AG08395 (cell line): ENCODE results near the gene SPINK8.
"Not testable (repeated sequence)": the region's sequence is repeated elsewhere in the genome, so short reads cannot be mapped to it uniquely, and the experiment has no call there.

ENCODE experiments used
- DNase-seq: peaks from one replicate; pipeline ENCODE4 v3.0.0; 2012; ENCODE audit warnings: mixed read lengths, low spot score

The SPINK8 gene

GRCh38 chr3:48333346-48334245, at the start of gene SPINK8:
TSS of gene SPINK8 (minus strand) at chr3:48333661. CDS start at chr3:48328341, 5,320 bp downstream.
- DNase-seq: not testable (repeated sequence)

- no peak for DNase-seq
Measured at GRCh38 chr3:48372862-48373435, 39.5 kb upstream of the SPINK8 start.

- no peak for DNase-seq
Measured at GRCh38 chr3:48372377-48372770, 38.9 kb upstream of the SPINK8 start.

GRCh38 chr3:48371651-48372376, 38.4 kb upstream of the SPINK8 start, which contains the start of gene FBXW12:
TSS of gene FBXW12 (plus strand) at chr3:48372219. CDS start at chr3:48372768, 549 bp downstream.
- no peak for DNase-seq

GRCh38 chr3:48370333-48370713, 36.9 kb upstream of the SPINK8 start:
- no peak for DNase-seq

- no peak for DNase-seq
Measured at GRCh38 chr3:48369693-48370332, 36.4 kb upstream of the SPINK8 start.

- no peak for DNase-seq
Measured at GRCh38 chr3:48367201-48367600, 33.7 kb upstream of the SPINK8 start.

GRCh38 chr3:48364840-48365239, 31.4 kb upstream of the SPINK8 start:
- DNase-seq: no peak

GRCh38 chr3:48361928-48362327, 28.5 kb upstream of the SPINK8 start:
- DNase-seq: no peak

GRCh38 chr3:48356419-48356818, 23.0 kb upstream of the SPINK8 start:
- DNase-seq: no peak

- DNase-seq: no peak
Measured at GRCh38 chr3:48353987-48354386, 20.5 kb upstream of the SPINK8 start.

- DNase-seq: no peak
Measured at GRCh38 chr3:48352546-48352945, 19.1 kb upstream of the SPINK8 start.

- no peak for DNase-seq
Measured at GRCh38 chr3:48347500-48347899, 14.0 kb upstream of the SPINK8 start.

GRCh38 chr3:48345946-48346572, 12.6 kb upstream of the SPINK8 start:
- no peak for DNase-seq

- no peak for DNase-seq
Measured at GRCh38 chr3:48344867-48345507, 11.5 kb upstream of the SPINK8 start.

- DNase-seq: no peak
Measured at GRCh38 chr3:48343432-48343831, 10.0 kb upstream of the SPINK8 start.

- no peak for DNase-seq
Measured at GRCh38 chr3:48338635-48339034, 5.2 kb upstream of the SPINK8 start.

GRCh38 chr3:48337536-48337935, 4.1 kb upstream of the SPINK8 start:
- DNase-seq: not testable (repeated sequence)

- DNase-seq: not testable (repeated sequence)
Measured at GRCh38 chr3:48335286-48335685, 1.8 kb upstream of the SPINK8 start.

- no peak for DNase-seq
Measured at GRCh38 chr3:48334605-48335004, 1.1 kb upstream of the SPINK8 start.
